ENCODE data around the gene ARPC2. TPM values are rescaled to one million over a fixed set of nuclear protein-coding genes. Genes with fewer than 3 reads are reported as not detected.

The ARPC2 gene
- total and polyA plus RNA-seq, 2 of the 13 experiments (the other 11 are each of a cell fraction or from before 2014, with no cell fraction given) = 168 to 303 TPM

- TF ChIP-seq REPIN1 (CRISPR knock-in tag; IDR thresholded peaks at IDR 0.05; ENCODE audit: borderline replicate concordance, low read depth) = no peak
- no peak for TF ChIP-seq ZNF788 (CRISPR knock-in tag; IDR thresholded peaks at IDR 0.05; ENCODE audit: borderline replicate concordance)
- TF ChIP-seq NR1H2 (CRISPR knock-in tag; IDR thresholded peaks at IDR 0.05; ENCODE audit: borderline replicate concordance, low read depth) = no peak
- TF ChIP-seq NFYB (CRISPR knock-in tag; IDR thresholded peaks at IDR 0.05) = no peak
- no peak for TF ChIP-seq ZNF770 (CRISPR knock-in tag; IDR thresholded peaks at IDR 0.05)
- TF ChIP-seq CTCF (CRISPR knock-in tag; IDR thresholded peaks at IDR 0.05) = no peak
- no peak for TF ChIP-seq SMAD3 (CRISPR knock-in tag; IDR thresholded peaks at IDR 0.05)
- no peak for TF ChIP-seq ZNF782 (CRISPR knock-in tag; IDR thresholded peaks at IDR 0.05; ENCODE audit: borderline replicate concordance)
- no peak for TF ChIP-seq ZBTB38 (CRISPR knock-in tag; IDR thresholded peaks at IDR 0.05)
- TF ChIP-seq CENPBD1 (CRISPR knock-in tag; IDR thresholded peaks at IDR 0.05; ENCODE audit: borderline replicate concordance, low read depth) = no peak
- no peak for TF ChIP-seq ZMAT5 (CRISPR knock-in tag; IDR thresholded peaks at IDR 0.05; ENCODE audit: borderline replicate concordance, low read depth)
- TF ChIP-seq DMTF1 (CRISPR knock-in tag; IDR thresholded peaks at IDR 0.05) = no peak
- TF ChIP-seq JARID2 (CRISPR knock-in tag; IDR thresholded peaks at IDR 0.05; ENCODE audit: insufficient replicate concordance) = peak; percentile 19
- TF ChIP-seq KAT2B (IDR thresholded peaks at IDR 0.05; ENCODE audit: borderline replicate concordance, low read depth, low read length) = no peak
- TF ChIP-seq REST (IDR thresholded peaks at IDR 0.05; ENCODE audit: borderline replicate concordance in 1 of 2, low read depth in 1 of 2, low read length in 2 of 2) = no peak
- TF ChIP-seq ZNF34 (CRISPR knock-in tag; IDR thresholded peaks at IDR 0.05; ENCODE audit: borderline replicate concordance) = no peak
- no peak for TF ChIP-seq ZFP90 (CRISPR knock-in tag; IDR thresholded peaks at IDR 0.05; ENCODE audit: borderline replicate concordance)
Measured at GRCh38 chr2:218271865-218272530, 55.0 kb downstream of the ARPC2 start (continued).
